SK-N-SH treated with all-trans-retinoic acid at 6 μM for 48 hours (cell line): ENCODE data around the gene PDSS2.

Experiments
- ARNTL ChIP-seq: fragments of 450-650 bp; formaldehyde crosslinking; IDR thresholded peaks from 2 replicates; pipeline ENCODE4 v1.5.0; 2020; ENCODE audit warnings: low read depth, mild to moderate bottlenecking, moderate library complexity, borderline replicate concordance
- BACH2 ChIP-seq: fragments of 250-450 bp; sonication (Bioruptor Pico); IDR thresholded peaks from 2 replicates; pipeline ENCODE4 v1.9.0; 2021; ENCODE audit warnings: mild to moderate bottlenecking, borderline replicate concordance
- ESRRG ChIP-seq: fragments of 250-450 bp; sonication (Bioruptor Pico); IDR thresholded peaks from 2 replicates; pipeline ENCODE4 v1.6.1; 2021; ENCODE audit warnings: mild to moderate bottlenecking
- PATZ1 ChIP-seq: fragments of 250-450 bp; sonication (Bioruptor Pico); IDR thresholded peaks from 2 replicates; pipeline ENCODE4 v1.8.0; 2020; ENCODE audit warnings: mild to moderate bottlenecking, moderate library complexity, borderline replicate concordance
- TCF4 ChIP-seq: fragments of 250-450 bp; sonication (Bioruptor Pico); IDR thresholded peaks from 2 replicates; pipeline ENCODE4 v1.8.0; 2021; ENCODE audit warnings: mild to moderate bottlenecking, moderate library complexity, borderline replicate concordance
- TSHZ2 ChIP-seq: fragments of 250-450 bp; sonication (Bioruptor Pico); IDR thresholded peaks from 2 replicates; pipeline ENCODE4 v1.5.0; 2020; ENCODE audit warnings: mild to moderate bottlenecking, moderate library complexity
- ZC3H10 ChIP-seq: fragments of 250-450 bp; sonication (Bioruptor Pico); IDR thresholded peaks from 2 replicates; pipeline ENCODE4 v1.5.1; 2021; ENCODE audit warnings: mild to moderate bottlenecking, moderate library complexity
- ZFP3 ChIP-seq: fragments of 250-450 bp; sonication (Bioruptor Pico); IDR thresholded peaks from 2 replicates; pipeline ENCODE4 v1.5.0; 2020; ENCODE audit warnings: mild to moderate bottlenecking, moderate library complexity
- ZFP30 ChIP-seq: fragments of 450-650 bp; formaldehyde crosslinking; IDR thresholded peaks from 2 replicates; pipeline ENCODE4 v1.5.0; 2022; ENCODE audit warnings: mild to moderate bottlenecking, moderate library complexity
- ZNF565 ChIP-seq: fragments of 450-650 bp; formaldehyde crosslinking; conservative IDR thresholded peaks from 2 replicates; pipeline ENCODE4 v1.5.0; 2020; ENCODE audit warnings: low read depth, mild to moderate bottlenecking, moderate library complexity
- ZNF70 ChIP-seq: fragments of 450-650 bp; formaldehyde crosslinking; IDR thresholded peaks from 2 replicates; pipeline ENCODE4 v1.5.0; 2020; ENCODE audit warnings: mild to moderate bottlenecking, moderate library complexity

GRCh38 chr6:107318100-107318736 is 141.1 kb downstream of the PDSS2 start:
- TF ChIP-seq ZC3H10 (CRISPR knock-in tag) (no peak), PATZ1 (CRISPR knock-in tag) (no peak), ZFP3 (no peak), ZNF565 (CRISPR knock-in tag) (no peak), BACH2 (CRISPR knock-in tag) (no peak), ZFP30 (CRISPR knock-in tag) (no peak), ZNF70 (CRISPR knock-in tag) (no peak), TCF4 (CRISPR knock-in tag) (no peak), TSHZ2 (CRISPR knock-in tag) (no peak), ESRRG (CRISPR knock-in tag) (no peak), ARNTL (no peak)
